Measurements from ENCODE around the gene LYPD6B. TPM values are rescaled to one million over a fixed set of nuclear protein-coding genes. Genes with fewer than 3 reads are reported as not detected.

The LYPD6B gene
- total and polyA plus RNA-seq, 10 of the 15 experiments (the other 5 are each of a cell fraction or from before 2014, with no cell fraction given), result 1.0 to 6.6 (median 4.0) TPM

DNA sequence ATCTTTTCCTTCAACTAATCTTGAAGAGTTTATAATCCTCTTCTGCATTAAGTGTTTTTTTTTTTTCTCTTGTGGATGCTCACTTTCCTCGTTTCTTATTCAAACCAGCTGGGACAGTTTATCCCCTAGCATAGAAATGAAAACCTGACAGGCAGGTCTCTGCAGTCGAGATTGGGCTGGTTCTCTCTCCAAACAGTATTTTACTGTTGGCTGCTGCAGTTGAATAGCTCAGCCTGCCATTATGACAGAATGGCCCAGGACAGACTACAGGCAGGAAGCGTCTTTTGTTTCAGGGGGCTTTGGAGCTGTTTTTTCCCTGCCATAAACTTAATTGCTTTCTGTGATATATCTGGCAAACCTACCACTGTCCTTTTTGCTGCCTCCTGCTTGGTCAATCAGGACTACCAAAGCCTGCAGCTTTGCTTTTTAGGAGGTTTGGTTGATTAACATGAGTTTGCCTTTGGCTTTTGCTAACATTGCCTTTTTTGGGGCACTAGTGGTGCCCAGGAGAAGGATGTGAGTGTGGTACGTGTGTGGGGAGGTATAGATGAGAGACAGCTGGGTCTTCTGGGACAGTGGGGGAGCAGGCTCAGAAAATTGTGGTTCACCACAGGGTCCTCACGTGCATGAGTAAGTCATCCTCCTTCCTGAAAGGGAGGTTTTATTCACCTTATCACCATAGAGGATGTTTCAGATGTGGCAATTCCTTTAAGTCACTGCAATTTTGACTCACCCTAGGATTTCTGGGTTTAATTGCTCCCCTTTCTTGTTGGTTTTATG lies 128.7 kb downstream of the LYPD6B start (continued):
- TF ChIP-seq, protein P1, sequence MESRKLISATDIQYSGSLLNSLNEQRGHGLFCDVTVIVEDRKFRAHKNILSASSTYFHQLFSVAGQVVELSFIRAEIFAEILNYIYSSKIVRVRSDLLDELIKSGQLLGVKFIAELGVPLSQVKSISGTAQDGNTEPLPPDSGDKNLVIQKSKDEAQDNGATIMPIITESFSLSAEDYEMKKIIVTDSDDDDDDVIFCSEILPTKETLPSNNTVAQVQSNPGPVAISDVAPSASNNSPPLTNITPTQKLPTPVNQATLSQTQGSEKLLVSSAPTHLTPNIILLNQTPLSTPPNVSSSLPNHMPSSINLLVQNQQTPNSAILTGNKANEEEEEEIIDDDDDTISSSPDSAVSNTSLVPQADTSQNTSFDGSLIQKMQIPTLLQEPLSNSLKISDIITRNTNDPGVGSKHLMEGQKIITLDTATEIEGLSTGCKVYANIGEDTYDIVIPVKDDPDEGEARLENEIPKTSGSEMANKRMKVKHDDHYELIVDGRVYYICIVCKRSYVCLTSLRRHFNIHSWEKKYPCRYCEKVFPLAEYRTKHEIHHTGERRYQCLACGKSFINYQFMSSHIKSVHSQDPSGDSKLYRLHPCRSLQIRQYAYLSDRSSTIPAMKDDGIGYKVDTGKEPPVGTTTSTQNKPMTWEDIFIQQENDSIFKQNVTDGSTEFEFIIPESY (IDR thresholded peaks at IDR 0.05), result no peak
- TF ChIP-seq SRF (IDR thresholded peaks at IDR 0.05; ENCODE audit: low read depth in 2 of 2, low read length in 2 of 2) (peak in 1 of 2 experiments; percentile 61; a peak in 1 of 4 replicates), IKZF1 (conservative IDR thresholded peaks at IDR 0.05) (no peak), BHLHE40 (IDR thresholded peaks at IDR 0.05; ENCODE audit: borderline replicate concordance in 1 of 2, low read depth in 2 of 2, low read length in 1 of 2) (peak; percentile 83 to 94), IKZF2 (IDR thresholded peaks at IDR 0.05) (peak in 1 of 2 experiments; percentile 34; a peak in 2 of 4 replicates)
- TF ChIP-seq, protein P2, sequence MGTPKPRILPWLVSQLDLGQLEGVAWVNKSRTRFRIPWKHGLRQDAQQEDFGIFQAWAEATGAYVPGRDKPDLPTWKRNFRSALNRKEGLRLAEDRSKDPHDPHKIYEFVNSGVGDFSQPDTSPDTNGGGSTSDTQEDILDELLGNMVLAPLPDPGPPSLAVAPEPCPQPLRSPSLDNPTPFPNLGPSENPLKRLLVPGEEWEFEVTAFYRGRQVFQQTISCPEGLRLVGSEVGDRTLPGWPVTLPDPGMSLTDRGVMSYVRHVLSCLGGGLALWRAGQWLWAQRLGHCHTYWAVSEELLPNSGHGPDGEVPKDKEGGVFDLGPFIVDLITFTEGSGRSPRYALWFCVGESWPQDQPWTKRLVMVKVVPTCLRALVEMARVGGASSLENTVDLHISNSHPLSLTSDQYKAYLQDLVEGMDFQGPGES (IDR thresholded peaks at IDR 0.05), result no peak

DNA sequence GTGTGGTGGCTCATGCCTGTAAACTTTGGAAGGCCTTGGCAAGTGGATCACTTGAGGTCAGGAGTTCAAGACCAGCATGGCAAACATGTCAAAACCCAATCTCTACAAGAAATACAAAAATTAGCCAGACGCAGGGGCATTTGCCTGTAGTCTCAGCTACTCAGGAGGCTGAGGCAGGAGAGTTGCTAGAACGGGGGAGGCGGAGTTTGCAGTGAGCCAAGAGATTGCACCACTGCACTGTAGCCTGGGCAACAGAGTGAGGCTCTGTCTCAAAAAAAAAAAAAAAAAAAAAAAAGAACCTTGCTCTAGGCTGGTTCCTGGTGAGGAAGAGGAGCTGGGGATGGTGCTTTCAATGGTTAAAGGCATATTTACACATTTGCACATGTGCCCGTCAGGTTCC lies 129.4 kb downstream of the LYPD6B start:
- no peak overlapping the region for H3K4me2 ChIP-seq (ENCODE audit: control insufficient read depth, insufficient read depth)
- BruUV-seq (replicated peaks), result no TSS peak
- no peak for TF ChIP-seq CREM (IDR thresholded peaks at IDR 0.05; ENCODE audit: low read depth)
- TF ChIP-seq ATF7 (IDR thresholded peaks at IDR 0.05; ENCODE audit: low read depth), result no peak
- TF ChIP-seq ZNF217 (IDR thresholded peaks at IDR 0.05), result no peak
- TF ChIP-seq, protein P3, sequence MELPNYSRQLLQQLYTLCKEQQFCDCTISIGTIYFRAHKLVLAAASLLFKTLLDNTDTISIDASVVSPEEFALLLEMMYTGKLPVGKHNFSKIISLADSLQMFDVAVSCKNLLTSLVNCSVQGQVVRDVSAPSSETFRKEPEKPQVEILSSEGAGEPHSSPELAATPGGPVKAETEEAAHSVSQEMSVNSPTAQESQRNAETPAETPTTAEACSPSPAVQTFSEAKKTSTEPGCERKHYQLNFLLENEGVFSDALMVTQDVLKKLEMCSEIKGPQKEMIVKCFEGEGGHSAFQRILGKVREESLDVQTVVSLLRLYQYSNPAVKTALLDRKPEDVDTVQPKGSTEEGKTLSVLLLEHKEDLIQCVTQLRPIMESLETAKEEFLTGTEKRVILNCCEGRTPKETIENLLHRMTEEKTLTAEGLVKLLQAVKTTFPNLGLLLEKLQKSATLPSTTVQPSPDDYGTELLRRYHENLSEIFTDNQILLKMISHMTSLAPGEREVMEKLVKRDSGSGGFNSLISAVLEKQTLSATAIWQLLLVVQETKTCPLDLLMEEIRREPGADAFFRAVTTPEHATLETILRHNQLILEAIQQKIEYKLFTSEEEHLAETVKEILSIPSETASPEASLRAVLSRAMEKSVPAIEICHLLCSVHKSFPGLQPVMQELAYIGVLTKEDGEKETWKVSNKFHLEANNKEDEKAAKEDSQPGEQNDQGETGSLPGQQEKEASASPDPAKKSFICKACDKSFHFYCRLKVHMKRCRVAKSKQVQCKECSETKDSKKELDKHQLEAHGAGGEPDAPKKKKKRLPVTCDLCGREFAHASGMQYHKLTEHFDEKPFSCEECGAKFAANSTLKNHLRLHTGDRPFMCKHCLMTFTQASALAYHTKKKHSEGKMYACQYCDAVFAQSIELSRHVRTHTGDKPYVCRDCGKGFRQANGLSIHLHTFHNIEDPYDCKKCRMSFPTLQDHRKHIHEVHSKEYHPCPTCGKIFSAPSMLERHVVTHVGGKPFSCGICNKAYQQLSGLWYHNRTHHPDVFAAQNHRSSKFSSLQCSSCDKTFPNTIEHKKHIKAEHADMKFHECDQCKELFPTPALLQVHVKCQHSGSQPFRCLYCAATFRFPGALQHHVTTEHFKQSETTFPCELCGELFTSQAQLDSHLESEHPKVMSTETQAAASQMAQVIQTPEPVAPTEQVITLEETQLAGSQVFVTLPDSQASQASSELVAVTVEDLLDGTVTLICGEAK (IDR thresholded peaks at IDR 0.05; ENCODE audit: borderline replicate concordance), result no peak

More for the DNA sequence above, 129.4 kb downstream of the LYPD6B start:
- in situ Hi-C loops (cut with MboI) (no loop called here), intact Hi-C loops (cut with micrococcal nuclease; ENCODE audit: unreplicated experiment) (no loop called here)
- 50% methylated on average over 4 of the region's 4 CpGs for WGBS (ENCODE audit: insufficient coverage, insufficient replicate concordance, low lambda C conversion rate, missing lambda C conversion rate)
- ChIA-PET RAD21 (ENCODE audit: unreplicated experiment) (no interaction called here), CTCF (interaction anchor here (0.9 kb wide), 1 partner anchor 150 kb away, joined by 3 read pairs; no protein-coding TSS in a partner anchor), POLR2A (interaction anchor here (0.6 to 0.7 kb wide), 2 partner anchors 13 to 52 kb away, joined by 6 to 9 read pairs; no protein-coding TSS in a partner anchor), SMC1A (ENCODE audit: uncharacterized antibody, unreplicated experiment) (interaction anchor here (0.6 kb wide), 1 partner anchor 550 kb away, joined by 3 read pairs; no protein-coding TSS in a partner anchor)
- H3K36me3 ChIP-seq (ENCODE audit: control insufficient read depth in 2 of 2, insufficient read depth in 2 of 2, low read length in 1 of 2), result no peaks in the 10 kb centered on the region
- no peak overlapping the region for H2AFZ ChIP-seq (ENCODE audit: control insufficient read depth, low read depth, low read length)
- peaks cover 4% of the 10 kb centered on the region; the same call in 2 of the 3 replicates for H3K9me3 ChIP-seq (replicated peaks; ENCODE audit: control insufficient read depth, insufficient read depth, low read length)
- FAIRE-seq (no peak), ATAC-seq (no peak), DNase-seq (ENCODE audit: low read depth, low spot score) (no peak)
- H3K79me2 ChIP-seq (ENCODE audit: control insufficient read depth, insufficient read depth, low read length), result no peaks in the 10 kb centered on the region
- H3K4me1 ChIP-seq (ENCODE audit: control insufficient read depth, insufficient read depth, low read length), result 0 out of 2 replicates have a peak, but pooled peaks cover 3% of the 10 kb centered on the region
- H3K27ac ChIP-seq (ENCODE audit: control insufficient read depth, insufficient read depth), result no peak overlapping the region
- H3K9ac ChIP-seq (ENCODE audit: control insufficient read depth, insufficient read depth, low read length), result no peak overlapping the region
- no peaks in the 10 kb centered on the region for H4K20me1 ChIP-seq (ENCODE audit: control insufficient read depth, insufficient read depth)
- no peak overlapping the region for H3K4me3 ChIP-seq
- H3K27me3 ChIP-seq (replicated peaks in 1 of 2; ENCODE audit: control insufficient read depth in 2 of 2, insufficient read depth in 2 of 2, low read length in 1 of 2), result no peaks in the 10 kb centered on the region
